ENCODE measurements around the gene STIP1. TPM values are rescaled to one million over a fixed set of nuclear protein-coding genes. Genes with fewer than 3 reads are reported as not detected.
A peak's percentile ranks its signal among the peaks of the same experiment; 100 is the strongest.

Gene STIP1
- total RNA-seq, 1 donor from 2014 or later = 252 TPM

DNA sequence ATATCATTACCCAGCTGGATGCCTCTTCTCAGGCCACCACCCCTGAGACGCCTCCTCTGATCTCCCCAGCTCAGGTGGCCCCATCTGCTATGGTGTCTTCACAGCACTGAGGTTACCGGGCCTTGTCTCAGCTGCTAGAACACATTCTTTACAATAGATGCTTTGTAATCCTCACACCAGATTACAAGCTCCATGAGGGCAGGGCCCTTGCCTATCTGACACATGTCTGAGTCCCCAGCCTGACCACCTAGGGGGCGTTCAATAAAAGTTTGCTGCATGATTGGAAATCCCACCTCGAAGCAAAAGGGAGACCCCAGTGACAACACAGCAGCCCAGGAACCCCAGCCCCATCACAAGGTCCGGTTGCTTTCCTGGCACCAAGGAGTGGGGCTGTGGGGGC is 22.0 kb upstream of the STIP1 start:
- H3K27me3 Mint-ChIP-seq (ENCODE audit: insufficient read depth, low read depth) = peaks cover 10% of the 10 kb centered on the region
- no peak overlapping the region for H3K4me3 ChIP-seq
- no peaks in the 10 kb centered on the region for H3K36me3 Mint-ChIP-seq
- H3K27ac Mint-ChIP-seq = no peak overlapping the region
- H3K36me3 ChIP-seq = no peaks in the 10 kb centered on the region
- H3K4me2 ChIP-seq = no peak overlapping the region
- H3K27ac ChIP-seq = no peak overlapping the region
- no peaks in the 10 kb centered on the region for H3K9me3 ChIP-seq (ENCODE audit: low read depth)
- peaks cover 13% of the 10 kb centered on the region for H3K27me3 ChIP-seq
- TF ChIP-seq, protein P1, sequence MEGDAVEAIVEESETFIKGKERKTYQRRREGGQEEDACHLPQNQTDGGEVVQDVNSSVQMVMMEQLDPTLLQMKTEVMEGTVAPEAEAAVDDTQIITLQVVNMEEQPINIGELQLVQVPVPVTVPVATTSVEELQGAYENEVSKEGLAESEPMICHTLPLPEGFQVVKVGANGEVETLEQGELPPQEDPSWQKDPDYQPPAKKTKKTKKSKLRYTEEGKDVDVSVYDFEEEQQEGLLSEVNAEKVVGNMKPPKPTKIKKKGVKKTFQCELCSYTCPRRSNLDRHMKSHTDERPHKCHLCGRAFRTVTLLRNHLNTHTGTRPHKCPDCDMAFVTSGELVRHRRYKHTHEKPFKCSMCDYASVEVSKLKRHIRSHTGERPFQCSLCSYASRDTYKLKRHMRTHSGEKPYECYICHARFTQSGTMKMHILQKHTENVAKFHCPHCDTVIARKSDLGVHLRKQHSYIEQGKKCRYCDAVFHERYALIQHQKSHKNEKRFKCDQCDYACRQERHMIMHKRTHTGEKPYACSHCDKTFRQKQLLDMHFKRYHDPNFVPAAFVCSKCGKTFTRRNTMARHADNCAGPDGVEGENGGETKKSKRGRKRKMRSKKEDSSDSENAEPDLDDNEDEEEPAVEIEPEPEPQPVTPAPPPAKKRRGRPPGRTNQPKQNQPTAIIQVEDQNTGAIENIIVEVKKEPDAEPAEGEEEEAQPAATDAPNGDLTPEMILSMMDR (IDR thresholded peaks at IDR 0.05) = no peak
- TF ChIP-seq EZH2 (IDR thresholded peaks at IDR 0.05) = no peak
- no peak for TF ChIP-seq EZH2phosphoT487 (IDR thresholded peaks at IDR 0.05)
- no peak overlapping the region for H2AFZ ChIP-seq (replicated peaks)
- DNase-seq (ENCODE audit: low spot score) = no peak
- no peaks in the 10 kb centered on the region for H3K79me2 ChIP-seq (ENCODE audit: low read depth)
- peaks cover 14% of the 10 kb centered on the region for H3K4me1 Mint-ChIP-seq
- H3K9me3 Mint-ChIP-seq = no peaks in the 10 kb centered on the region
- peak overlapping the region; percentile 35 for H3K4me3 Mint-ChIP-seq
- no peaks in the 10 kb centered on the region for H4K20me1 ChIP-seq (ENCODE audit: low read depth)
- peaks cover 15% of the 10 kb centered on the region for H3F3A ChIP-seq (ENCODE audit: low read depth)
- peaks cover 13% of the 10 kb centered on the region for H3K4me1 ChIP-seq
- H3K9ac ChIP-seq = no peak overlapping the region

DNA sequence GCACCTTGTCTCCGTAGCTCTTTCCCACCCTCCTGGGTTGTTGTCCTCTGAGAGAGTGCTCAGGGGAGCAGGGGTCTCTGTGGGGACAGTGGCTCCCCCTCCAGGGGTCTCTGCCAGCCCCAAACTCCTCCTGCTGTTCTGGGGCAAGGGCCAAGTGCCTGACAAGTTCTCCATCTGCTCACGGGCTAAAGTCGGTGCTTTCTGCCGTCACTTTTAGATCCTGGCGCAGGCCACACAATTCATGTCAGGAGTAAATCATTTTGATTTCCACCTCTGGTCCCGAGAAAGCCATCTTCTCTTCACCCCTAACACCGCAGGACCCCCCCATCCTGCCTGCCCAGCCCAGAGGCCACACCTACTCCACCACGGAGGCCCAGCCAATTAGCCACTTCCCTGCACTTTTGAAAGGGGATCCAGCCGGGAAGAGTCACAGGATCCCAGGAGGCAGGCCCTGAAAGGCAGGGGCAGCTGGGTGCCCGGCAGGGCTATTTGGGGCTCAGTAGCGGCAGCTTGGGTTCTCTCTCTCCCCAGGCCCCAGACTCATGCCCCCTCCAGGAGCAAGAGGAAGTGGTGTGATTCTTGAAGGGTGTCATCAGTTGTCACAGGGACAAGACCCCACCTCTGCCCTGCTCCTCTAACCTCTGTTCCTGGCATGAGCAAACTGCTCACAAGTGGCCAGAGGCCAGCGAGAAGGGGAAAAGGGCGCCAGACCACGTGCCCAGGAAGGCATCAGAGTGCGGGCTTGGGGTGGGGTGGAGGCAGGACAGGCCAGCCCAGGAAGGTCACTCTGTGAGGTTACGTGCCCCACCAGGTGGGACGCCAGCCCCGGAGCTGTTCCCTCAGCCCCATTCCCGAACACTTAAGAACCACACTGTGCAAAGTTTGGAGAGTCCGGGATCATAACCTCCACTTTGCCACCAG is 21.3 kb upstream of the STIP1 start:
- peak; percentile 61 for DNase-seq (ENCODE audit: low spot score)
- H3K27me3 Mint-ChIP-seq (ENCODE audit: insufficient read depth, low read depth) = peaks cover 10% of the 10 kb centered on the region
- H3K4me3 ChIP-seq = peak overlapping the region; percentile 60
- no peak overlapping the region for H3K27ac ChIP-seq
- H2AFZ ChIP-seq (replicated peaks) = no peak overlapping the region
- no peaks in the 10 kb centered on the region for H3K36me3 Mint-ChIP-seq
- H3K4me3 Mint-ChIP-seq = peak overlapping the region; percentile 84
- no peak overlapping the region for H3K27ac Mint-ChIP-seq
- H4K20me1 ChIP-seq (ENCODE audit: low read depth) = no peaks in the 10 kb centered on the region
- no peaks in the 10 kb centered on the region for H3K36me3 ChIP-seq
- H3K4me2 ChIP-seq = peak overlapping the region; percentile 99
- TF ChIP-seq, protein P1 (IDR thresholded peaks at IDR 0.05) = no peak
- TF ChIP-seq EZH2phosphoT487 (IDR thresholded peaks at IDR 0.05) (no peak), EZH2 (IDR thresholded peaks at IDR 0.05) (no peak)
- peaks cover 14% of the 10 kb centered on the region for H3K4me1 Mint-ChIP-seq
- H3K79me2 ChIP-seq (ENCODE audit: low read depth) = no peaks in the 10 kb centered on the region
- peaks cover 13% of the 10 kb centered on the region for H3K27me3 ChIP-seq
- no peak overlapping the region for H3K9ac ChIP-seq
- no peaks in the 10 kb centered on the region for H3K9me3 ChIP-seq (ENCODE audit: low read depth)
- H3K9me3 Mint-ChIP-seq = no peaks in the 10 kb centered on the region
- H3K4me1 ChIP-seq = peaks cover 13% of the 10 kb centered on the region
- H3F3A ChIP-seq (ENCODE audit: low read depth) = peaks cover 15% of the 10 kb centered on the region

GRCh38 chr11:64165481-64165841 is 20.5 kb upstream of the STIP1 start:
- Histone ChIP-seq H3F3A (ENCODE audit: low read depth) (peaks cover 15% of the 10 kb centered on the region), H3K36me3 (no peaks in the 10 kb centered on the region), H3K4me2 (peak overlapping the region; percentile 99), H2AFZ (replicated peaks) (peak overlapping the region; percentile 40), H3K4me1 (peaks cover 13% of the 10 kb centered on the region), H3K27me3 (peaks cover 13% of the 10 kb centered on the region), H4K20me1 (ENCODE audit: low read depth) (no peaks in the 10 kb centered on the region), H3K79me2 (ENCODE audit: low read depth) (no peaks in the 10 kb centered on the region), H3K9me3 (ENCODE audit: low read depth) (no peaks in the 10 kb centered on the region), H3K4me3 (peak overlapping the region; percentile 60), H3K9ac (no peak overlapping the region), H3K27ac (no peak overlapping the region)
- H3K4me1 Mint-ChIP-seq = peaks cover 19% of the 10 kb centered on the region
- no peak overlapping the region for H3K27ac Mint-ChIP-seq
- H3K9me3 Mint-ChIP-seq = no peaks in the 10 kb centered on the region
- H3K36me3 Mint-ChIP-seq = no peaks in the 10 kb centered on the region
- TF ChIP-seq, protein P1 (IDR thresholded peaks at IDR 0.05) = peak; percentile 17
- no peak for TF ChIP-seq EZH2phosphoT487 (IDR thresholded peaks at IDR 0.05)
- no peak for DNase-seq (ENCODE audit: low spot score)
- H3K4me3 Mint-ChIP-seq = peak overlapping the region; percentile 84
- peaks cover 10% of the 10 kb centered on the region for H3K27me3 Mint-ChIP-seq (ENCODE audit: insufficient read depth, low read depth)
